Dedifferentiated amniotic fluid mesenchymal stem cell (primary cell): ENCODE results near the gene PACS2.
"Not testable (repeated sequence)": the region's sequence is repeated elsewhere in the genome, so short reads cannot be mapped to it uniquely, and the experiment has no call there.

Source experiments
- DNase-seq: peaks from one replicate; pipeline ENCODE4 v3.0.0-alpha.2; 2016; ENCODE audit errors: extremely low spot score

PACS2 gene

DNA sequence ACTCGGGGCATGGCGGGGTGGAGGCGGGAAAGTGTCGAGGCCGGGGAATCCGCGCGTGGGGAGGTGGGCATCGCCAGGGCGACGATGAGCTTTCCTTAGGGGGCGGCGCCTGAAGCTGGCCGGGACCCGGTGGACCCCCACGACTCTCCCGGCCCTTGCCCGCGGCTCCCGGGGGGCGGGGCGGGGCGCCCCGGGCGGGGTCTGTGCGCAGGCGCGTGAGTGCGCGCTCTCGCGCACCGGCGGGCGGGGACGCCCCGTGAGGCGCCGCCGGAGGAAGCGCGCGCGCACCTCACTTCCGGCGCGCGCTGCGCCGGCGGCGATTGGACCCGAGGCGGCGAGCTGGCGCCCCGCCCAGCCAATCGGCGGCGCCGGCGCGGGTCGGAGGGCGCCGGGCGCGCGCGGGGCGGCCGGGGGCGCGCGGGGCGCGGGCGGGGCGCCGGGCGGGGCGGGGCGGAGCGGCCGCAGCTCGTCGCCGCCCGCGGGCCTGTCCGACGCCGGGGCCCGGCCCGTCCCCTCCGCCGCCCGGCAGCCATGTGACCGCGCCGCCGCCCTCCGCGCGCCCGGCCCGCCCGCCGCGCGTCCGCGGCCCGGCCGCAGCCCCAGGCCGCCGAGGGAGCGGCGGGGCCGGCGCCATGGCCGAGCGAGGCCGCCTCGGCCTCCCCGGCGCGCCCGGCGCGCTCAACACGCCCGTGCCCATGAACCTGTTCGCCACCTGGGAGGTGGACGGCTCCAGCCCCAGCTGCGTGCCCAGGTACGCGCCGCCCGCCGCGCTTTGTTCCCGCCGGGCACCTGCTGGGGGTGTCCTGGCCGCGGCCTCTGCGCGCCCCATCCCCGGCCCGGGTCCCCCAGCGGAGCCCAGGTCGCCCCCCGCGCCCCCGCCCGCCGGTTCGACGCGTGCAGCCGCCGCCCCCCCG lies at the start of gene PACS2:
Gene PACS2 (plus strand): TSS at position 462 of the 914 bp plus-strand sequence. CDS start 171 bp downstream, at position 633.
- peak; percentile 63 for DNase-seq

DNA sequence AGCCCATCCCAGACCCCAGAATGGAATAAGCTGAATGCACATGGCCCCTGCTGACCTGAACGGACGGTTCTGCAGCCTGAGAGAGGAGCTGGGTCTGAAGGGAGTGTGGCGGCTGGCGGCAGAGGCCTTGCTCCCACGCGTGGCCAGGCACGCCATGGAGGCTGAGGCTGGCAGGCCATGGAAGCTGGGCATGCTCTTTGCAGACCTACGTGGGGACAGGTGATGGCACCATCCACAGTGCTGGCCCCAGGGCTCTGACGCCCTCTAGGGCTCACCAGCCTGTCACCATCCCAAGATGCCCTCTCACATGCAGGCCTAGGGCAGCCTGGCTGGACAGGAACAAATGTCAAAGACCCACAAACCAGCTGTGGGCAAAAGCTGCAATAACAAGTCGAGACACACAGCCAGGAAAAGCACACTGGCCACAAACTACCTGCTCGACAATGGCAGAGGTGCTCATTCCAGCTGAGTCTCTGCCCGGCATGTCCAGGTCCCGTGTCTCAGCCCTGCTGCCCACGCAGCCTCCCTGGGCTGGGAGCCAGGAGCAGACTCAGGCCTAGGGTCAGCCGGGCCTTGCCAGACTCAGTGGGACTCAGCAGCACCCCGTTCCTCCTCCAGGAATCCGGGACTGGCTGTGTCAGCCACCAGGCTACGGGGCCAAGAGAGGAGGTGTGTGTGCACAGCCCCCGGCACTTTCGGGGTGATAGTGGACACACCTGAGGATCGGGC lies 46.6 kb upstream of the PACS2 start:
- DNase-seq, result no peak

DNA sequence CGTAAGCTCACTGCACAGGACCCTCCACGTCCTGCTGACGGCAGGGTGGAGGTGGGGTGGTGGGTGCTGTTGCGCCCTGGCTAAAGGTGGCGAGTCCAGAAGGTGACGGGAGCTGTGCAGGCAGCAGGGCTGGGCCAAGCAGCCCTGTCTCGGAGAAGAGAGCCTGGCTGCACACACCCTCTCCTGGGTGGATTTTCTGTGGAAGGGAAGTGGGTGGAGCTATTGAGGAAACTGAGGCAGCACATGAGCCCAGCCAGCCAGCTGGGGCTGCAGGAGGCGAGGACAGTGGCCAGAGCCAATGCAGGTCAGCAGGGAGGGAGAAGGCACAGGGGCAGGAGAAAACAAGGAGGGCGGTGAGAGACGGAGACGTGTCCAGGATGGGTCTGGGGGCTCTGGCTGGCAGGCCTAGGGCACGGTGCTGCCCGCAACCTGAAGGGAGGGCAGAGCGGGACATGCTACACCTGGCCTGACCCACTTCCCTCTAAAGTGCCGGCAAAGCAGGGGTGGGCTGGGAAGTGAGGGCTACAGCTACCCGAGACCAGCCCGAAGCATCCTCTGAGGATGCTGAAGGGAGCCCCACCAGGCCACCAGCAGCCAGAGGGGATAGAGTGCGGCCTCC lies 45.7 kb upstream of the PACS2 start:
- no peak for DNase-seq

DNA sequence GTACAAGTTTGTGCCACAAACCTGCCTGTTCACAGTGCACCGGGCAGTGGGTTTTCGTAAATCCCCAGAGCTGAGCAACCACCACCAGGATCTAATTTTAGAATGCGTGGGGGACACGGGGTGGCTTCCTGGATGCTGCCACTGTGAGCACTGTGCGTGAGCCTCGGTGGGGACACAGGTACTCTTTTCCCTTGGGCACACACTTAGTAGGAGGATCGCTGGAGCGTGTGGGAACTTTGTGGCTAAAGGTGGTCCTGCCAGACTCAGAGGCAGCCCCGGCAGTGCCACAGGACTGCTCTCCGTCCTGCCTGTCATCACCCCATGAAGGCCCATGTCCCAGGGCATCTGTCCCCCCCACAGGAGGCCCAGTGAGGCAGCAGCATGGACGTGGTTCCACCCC lies 45.1 kb upstream of the PACS2 start:
- no peak for DNase-seq

DNA sequence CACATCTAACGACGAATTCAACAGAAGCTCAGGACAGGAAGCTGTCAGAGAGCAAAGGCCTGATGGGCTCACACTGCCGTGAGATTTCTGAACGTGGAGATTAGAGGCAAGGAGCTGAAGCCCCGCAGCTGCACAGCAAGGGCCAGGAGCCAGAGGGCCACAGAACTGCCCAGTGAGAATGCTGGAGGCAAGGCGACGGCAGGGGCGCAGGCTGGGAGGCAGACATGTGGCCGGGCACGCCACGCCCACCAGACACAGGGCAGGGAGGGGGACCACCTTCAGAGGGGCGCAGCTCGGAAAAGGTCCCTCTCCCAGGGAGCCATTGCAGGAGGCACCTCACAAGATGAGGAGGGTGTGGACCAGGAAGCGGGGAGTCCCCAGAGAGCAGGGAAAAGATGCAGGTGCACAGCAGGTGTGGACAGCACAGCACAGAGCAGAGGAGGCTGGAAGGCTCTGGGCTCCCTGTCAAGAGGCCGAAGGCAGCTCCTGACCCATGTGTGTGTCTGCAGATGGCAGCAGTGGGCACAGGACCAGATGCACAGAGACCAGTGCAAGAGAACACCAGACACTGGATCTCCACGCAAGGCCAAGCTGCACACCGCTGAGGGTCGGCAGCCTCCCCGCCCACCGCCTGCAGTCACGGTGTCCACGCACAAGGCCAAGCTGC lies 43.2 kb upstream of the PACS2 start:
- DNase-seq, result no peak

DNA sequence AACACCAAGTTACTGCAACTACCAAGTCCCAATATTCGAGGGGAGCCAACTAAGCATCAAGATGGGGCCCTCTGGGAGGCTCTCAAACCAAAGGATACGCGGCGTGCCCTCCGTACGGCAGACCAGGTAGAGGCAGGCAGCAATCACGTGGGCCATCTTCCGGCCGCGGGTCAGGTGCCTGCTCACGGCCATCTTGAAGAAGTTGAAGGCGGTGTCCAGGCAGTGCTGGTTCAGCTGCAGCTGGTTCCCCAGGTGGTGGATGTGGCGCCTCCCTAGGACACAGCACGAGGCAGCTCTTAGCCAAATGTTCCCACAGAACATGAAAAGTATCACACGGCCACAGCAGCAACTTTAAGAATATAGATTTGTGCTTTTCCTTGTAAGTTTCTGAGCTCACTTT lies 41.9 kb upstream of the PACS2 start:
- no peak for DNase-seq

DNA sequence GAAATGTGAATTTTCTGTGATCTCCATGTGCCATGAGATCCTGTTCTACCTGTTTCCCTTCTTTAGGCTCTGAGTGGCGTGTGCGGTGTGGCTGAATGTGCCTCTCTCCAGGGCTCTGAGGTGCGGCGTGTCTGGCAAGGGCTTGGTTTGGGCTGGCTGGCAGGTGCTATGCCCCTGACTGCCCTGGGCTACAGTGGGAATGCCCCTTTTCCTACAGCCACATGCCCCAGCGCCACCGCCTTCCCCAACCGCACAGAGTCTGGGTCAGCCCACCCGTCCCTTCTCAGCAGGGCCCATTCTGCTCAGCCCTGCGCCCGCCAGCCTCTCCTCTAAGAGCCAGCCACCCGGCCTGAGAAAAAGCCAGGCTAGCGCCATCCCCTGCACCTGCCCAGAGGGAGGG lies 41.5 kb upstream of the PACS2 start:
- no peak for DNase-seq

DNA sequence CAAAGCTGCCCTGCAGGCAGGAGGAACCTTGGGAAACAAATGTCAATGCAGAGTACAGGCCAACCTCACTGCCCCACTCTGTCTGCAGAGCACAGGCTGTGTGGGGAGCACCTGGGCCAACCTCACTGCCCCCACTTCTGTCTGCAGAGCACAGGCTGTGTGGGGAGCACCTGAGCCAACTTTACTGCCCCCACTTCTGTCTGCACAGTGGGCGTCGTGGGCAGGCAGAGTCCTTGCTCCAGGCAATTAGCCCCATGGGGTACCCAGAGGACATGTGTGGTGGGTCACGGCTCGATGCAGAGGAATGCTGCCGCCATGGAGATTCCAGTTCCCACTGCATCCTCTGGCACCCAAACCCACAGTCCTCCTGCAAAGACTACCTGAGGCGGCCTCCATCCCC lies 39.9 kb upstream of the PACS2 start:
- no peak for DNase-seq

DNA sequence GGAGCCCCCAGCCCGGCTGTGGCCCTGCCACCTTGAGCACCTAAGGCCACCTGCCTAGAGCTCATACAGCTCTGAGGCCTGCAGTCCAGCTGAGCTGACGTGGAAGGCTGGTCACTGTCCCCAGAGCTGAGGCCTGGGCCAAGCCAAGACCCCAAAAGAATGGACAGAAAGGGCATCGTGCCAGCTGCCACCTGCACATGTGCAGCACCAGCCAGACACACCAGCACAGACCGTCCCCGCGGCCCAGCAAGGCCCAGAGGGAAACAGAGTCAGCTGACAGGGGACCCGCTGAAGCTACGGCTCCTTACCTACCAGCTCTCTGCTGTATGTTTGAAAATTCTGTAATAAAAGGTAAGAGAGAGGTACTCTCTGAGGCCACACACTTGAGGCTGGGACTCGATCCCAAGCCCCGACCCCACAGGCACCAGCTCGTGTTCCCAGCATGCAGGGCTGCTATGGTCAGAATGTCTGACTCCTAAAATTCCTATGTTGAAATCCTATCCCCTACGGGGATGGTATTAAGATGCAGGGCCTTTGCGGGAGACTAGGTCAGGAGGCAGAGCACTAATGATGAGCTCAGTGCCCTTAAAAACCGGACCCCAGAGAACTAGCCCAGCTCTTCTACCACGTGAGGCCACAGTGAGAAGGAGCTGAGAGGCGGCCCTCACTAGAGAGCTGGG lies 39.1 kb upstream of the PACS2 start:
- peak; percentile 59 for DNase-seq

DNA sequence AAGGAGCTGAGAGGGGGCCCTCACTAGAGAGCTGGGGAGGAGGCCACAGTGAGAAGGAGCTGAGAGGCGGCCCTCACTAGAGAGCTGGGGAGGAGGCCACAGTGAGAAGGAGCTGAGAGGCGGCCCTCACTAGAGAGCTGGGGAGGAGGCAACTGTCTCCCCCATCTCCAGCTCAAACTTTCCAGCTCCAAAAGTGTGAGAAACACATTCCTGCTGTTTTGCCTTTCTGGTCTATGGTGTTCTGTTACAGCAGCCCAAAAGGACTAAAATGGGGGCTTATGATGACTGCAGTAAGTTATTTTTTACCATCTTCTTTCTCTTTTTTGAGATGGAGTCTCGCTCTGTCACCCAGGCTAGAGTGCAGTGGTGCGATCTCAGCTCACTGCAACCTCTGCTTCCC lies 37.1 kb upstream of the PACS2 start:
- not testable (repeated sequence) for DNase-seq

DNA sequence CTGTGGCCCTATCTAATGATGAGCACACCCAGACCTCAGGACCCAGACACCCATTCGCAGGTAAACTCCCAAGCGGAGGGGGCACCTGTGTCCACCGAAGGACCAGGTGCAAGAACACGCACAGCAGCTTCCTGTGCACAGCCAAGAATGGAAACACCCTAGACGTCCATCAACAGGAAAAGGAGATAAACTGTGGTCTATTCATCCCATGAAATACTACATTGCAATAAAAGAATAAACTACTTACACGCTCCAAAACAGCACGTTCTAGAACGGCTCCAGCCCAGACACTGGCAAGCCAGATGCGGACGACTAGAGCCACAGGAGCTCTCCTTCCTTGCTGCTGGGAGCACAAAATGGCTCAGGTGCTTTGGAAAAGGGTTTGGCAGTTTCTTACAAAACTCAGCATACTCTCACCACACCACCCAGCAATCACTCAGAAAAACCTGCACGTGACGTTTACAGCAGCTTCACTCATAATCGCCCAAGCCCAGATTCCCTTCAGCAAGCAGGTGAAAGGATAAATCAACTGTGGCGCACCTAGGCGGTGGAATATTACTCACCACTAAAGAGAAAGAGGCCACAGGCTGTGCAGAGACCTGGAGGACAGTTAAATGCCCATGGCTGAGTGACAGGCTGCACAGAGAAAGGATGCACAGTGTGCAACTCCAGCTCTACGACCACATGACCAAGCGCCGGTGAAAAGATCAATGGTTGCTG lies 34.7 kb upstream of the PACS2 start:
- no peak for DNase-seq

DNA sequence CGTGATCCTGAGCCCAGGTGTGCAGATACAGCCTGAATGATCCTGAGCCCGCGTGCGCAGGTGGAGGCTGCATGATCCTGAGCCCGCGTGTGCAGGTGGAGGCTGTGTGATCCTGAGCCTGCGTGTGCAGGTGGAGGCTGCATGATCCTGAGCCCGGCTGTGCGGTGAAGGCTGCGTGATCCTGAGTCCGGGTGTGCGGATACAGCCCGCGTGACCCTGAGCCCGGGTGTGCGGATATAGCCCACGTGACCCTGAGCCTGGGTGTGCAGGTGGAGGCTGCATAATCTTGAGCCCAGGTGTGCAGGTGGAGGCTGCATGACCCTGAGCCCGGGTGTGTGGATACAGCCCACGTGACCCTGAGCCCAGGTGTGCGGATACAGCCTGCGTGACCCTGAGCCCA lies 34.0 kb upstream of the PACS2 start:
- DNase-seq, result no peak

DNA sequence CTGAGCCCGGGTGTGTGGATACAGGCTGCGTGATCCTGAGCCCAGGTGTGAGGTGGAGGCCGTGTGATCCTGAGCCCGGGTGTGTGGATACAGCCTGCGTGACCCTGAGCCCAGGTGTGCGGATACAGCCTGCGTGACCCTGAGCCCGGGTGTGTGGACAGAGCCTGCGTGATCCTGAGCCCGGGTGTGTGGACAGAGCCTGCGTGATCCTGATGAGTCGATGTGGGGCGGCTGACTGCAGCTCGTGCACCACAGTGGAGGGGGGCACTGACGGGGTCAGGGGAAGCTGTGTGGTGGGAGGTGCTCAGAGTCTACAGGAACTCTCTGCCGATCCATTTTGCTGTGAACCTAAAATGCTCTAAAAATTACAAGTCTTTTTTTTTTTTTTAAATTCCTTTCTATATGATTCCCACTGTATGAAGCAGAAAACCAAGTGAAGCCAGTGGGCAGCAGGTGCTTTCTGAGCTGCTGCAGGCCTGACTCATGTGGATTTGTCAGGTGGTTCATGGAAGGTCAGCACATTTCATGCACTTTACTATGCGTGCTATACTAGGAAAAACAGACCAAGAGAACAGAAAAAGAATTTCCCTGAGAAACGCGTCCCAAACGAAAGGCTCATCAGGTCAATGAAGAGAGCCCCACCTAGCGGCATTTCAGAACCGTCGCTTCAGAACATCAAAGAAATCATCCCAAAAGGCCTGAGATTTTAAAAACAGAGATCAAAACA lies 33.0 kb upstream of the PACS2 start:
- DNase-seq, result peak; percentile 48

DNA sequence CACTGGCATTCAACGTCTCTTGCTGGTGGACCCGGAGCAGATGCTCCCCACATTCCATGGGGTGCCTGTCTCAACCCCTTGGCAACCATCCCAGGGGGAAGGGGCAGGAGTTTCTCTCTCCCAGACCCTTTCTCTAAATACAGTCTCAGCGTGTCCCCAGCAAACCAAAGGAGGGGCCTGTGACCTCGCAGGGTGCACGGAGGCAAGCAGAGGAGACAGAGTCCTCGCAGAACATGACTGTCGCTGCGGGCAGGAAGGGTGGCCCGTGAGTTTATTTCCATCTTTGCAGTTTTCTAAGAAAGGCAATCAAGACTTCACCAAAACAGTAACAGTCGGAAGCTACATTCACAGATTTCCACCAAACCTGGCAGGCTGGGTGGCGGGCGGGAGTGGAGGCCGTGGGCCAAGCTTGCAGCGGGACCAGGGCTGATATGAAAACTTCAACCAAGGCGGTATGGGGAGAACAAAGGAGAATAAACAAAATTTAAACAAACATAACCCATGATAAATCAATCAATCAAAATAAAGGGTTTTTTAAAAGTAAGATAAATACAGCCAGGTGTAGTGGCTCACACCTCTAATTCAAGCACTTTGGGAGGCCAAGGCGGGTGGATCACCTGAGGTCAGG lies 32.3 kb upstream of the PACS2 start:
- no peak for DNase-seq

DNA sequence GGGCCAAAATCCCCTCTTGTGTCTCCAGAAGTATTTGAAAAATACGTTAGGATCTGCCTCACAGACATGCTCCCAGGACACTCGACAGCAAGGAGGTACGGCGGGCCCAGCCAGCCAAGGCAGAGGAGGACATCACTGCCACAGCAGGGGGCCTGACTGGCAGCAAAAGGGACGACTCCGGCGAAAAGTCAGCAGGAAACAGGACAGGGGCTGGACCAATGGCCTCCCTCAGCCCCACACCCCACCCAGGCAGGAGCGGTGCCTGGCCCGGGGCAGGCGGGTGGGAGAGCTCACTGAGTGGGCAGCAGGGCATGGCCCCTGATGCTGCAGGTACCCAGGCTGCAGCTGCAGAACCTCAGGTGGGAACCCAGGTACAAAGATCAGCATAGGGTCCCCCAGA lies 31.5 kb upstream of the PACS2 start:
- DNase-seq, result no peak

DNA sequence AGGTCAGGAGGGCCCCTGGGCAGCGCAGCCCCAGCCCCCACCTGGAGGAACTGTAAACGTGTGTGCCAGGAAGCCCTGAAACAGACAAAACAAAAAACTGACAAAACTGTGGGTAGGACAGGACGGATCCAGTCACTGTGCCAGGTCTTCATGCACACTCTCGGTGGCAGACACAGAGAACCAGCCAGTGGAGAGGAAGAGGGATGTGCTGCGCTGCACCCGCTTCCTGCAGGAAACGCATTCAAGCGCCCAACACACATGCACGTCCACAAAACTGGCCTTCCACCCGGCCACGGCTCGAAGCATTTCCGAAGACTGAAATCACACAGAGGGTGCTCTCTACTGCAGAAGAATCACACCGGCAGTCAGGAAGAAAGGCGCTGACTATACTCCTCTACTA lies 30.6 kb upstream of the PACS2 start:
- no peak for DNase-seq

DNA sequence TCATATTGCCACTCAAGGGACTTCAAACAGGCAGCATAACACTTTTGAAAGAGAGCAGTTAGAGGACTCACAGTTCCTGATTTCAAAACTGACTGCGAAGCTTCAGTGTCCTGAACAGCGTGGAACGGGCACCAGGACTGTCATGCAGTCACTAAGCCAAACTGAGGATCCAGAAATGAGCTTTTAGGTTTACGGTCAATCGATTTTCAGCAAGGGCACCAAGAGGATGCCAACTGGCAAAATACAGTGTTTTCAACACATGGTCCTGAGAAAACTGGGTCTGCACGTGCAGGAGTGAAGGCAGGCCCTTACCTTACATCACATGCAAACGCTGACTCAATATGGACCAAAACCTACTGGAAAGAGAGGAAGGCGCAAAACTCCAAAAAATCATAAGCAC lies 29.4 kb upstream of the PACS2 start:
- DNase-seq, result no peak

DNA sequence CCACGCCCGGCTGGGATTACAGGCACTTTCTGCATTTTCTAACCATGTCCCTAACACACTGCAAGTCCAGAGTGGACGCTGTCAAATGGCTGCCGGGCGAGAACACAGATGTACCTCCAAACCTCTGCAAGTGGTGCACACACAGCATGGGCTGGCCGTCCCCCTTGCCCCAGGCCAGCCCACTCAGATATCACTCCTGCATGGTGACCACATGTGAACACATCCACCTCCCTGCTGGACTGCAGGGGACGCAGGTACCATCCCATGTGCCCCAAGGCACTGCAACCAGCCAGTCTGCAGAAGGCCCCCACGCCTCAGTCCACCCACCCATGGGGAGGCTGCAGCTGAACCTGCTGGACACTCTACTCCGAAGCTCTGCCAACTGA lies 27.8 kb upstream of the PACS2 start:
- DNase-seq, result no peak

DNA sequence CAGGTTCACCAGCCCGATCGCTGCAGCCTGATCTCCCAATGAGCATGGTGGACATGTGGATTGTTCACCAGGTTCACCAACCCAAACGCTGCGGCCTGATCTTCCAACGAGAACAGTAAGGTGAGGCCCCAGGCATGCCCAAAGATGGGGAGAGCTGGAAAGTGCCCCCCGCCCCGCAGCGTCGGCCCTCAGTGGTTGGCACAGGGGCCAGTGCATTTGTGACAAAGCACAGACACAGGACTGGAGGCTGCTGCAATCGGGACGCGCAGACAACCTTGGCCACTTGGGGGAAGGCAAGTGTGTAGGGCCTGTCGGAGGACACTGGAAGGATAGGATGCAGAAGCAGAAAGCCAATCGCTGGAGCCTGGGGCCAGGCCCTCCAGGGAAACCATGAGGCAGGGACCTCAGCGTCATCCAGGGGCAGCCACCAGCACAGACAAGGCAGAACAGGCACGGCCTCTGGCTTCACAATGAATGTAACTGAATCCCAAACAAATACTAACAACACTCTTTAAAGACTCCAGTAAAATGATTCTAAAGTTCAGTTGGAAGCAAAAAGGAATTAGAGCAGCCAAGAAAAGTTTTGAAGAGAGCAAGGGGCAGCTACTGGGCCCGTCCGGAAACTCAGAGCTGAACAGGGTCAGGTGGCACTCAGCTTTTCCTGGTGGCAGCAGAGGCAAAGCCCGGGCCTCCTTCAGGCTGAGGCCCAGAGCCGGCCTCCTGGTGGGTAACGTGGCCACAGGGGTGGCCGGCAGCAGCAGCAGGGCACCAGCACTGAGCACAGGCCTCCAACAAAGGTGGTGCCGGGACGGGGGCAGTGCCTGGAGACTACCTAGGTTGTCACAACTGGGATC lies 27.1 kb upstream of the PACS2 start:
- no peak for DNase-seq
